NCI-H2227 (cell line): ENCODE data around the gene C1orf159.
"Not testable (repeated sequence)": the region's sequence is repeated elsewhere in the genome, so short reads cannot be mapped to it uniquely, and the experiment has no call there.

Source experiments
- DNase-seq: peaks from one replicate; lab custom pipeline; 2025; ENCODE audit not compliant: unreplicated experiment; lab: John Stamatoyannopoulos, UW

Gene C1orf159

GRCh38 chr1:1115786-1116700, at the start of gene C1orf159:
C1orf159 (minus strand) TSS chr1:1116089; CDS start chr1:1091543, 24,546 bp downstream.
- peak; percentile 99 for DNase-seq

- no peak for DNase-seq
Measured at GRCh38 chr1:1165485-1165884, 49.6 kb upstream of the C1orf159 start.

GRCh38 chr1:1164701-1165451, 49.0 kb upstream of the C1orf159 start:
- DNase-seq, result no peak

- no peak for DNase-seq
Measured at GRCh38 chr1:1164361-1164700, 48.4 kb upstream of the C1orf159 start.

- DNase-seq, result no peak
Measured at GRCh38 chr1:1163538-1164070, 47.7 kb upstream of the C1orf159 start.

- no peak for DNase-seq
Measured at GRCh38 chr1:1162597-1163537, 47.0 kb upstream of the C1orf159 start.

GRCh38 chr1:1161683-1162079, 45.8 kb upstream of the C1orf159 start:
- no peak for DNase-seq

GRCh38 chr1:1161078-1161682, 45.3 kb upstream of the C1orf159 start:
- no peak for DNase-seq

- DNase-seq, result no peak
Measured at GRCh38 chr1:1160281-1160930, 44.5 kb upstream of the C1orf159 start.

GRCh38 chr1:1157914-1158710, 42.2 kb upstream of the C1orf159 start:
- DNase-seq, result no peak

- no peak for DNase-seq
Measured at GRCh38 chr1:1157426-1157913, 41.6 kb upstream of the C1orf159 start.

- no peak for DNase-seq
Measured at GRCh38 chr1:1157033-1157365, 41.1 kb upstream of the C1orf159 start.

- no peak for DNase-seq
Measured at GRCh38 chr1:1156140-1157032, 40.5 kb upstream of the C1orf159 start.

- DNase-seq, result no peak
Measured at GRCh38 chr1:1155258-1155657, 39.4 kb upstream of the C1orf159 start.

GRCh38 chr1:1153874-1154273, 38.0 kb upstream of the C1orf159 start:
- DNase-seq, result no peak

GRCh38 chr1:1153215-1153614, 37.3 kb upstream of the C1orf159 start:
- not testable (repeated sequence) for DNase-seq

GRCh38 chr1:1152431-1152830, 36.5 kb upstream of the C1orf159 start:
- DNase-seq, result not testable (repeated sequence)

- no peak for DNase-seq
Measured at GRCh38 chr1:1151306-1151705, 35.4 kb upstream of the C1orf159 start.
